HG03521 (cell line): ENCODE measurements around the gene TUBGCP2.

ENCODE experiments used
- ATAC-seq: cut with Tn5 transposase; IDR thresholded peaks from one replicate; pipeline ENCODE4 v1.9.1; 2021; ENCODE audit warnings: mild to moderate bottlenecking, moderate library complexity; ENCODE audit not compliant: unreplicated experiment

Gene TUBGCP2

GRCh38 chr10:133344236-133344635 lies 35.6 kb upstream of the TUBGCP2 start:
- no peak for ATAC-seq

- ATAC-seq: no peak
Measured at GRCh38 chr10:133343558-133343957, 34.9 kb upstream of the TUBGCP2 start.

- ATAC-seq: no peak
Measured at GRCh38 chr10:133342942-133343341, 34.3 kb upstream of the TUBGCP2 start.

- ATAC-seq: no peak
Measured at GRCh38 chr10:133341983-133342382, 33.3 kb upstream of the TUBGCP2 start.

GRCh38 chr10:133339708-133340380 lies 31.2 kb upstream of the TUBGCP2 start:
- no peak for ATAC-seq

- ATAC-seq: no peak
Measured at GRCh38 chr10:133338080-133339071, 29.7 kb upstream of the TUBGCP2 start.

- ATAC-seq: no peak
Measured at GRCh38 chr10:133337370-133337725, 28.7 kb upstream of the TUBGCP2 start.

GRCh38 chr10:133336577-133337369 lies 28.1 kb upstream of the TUBGCP2 start, which contains the start of gene CALY:
Gene CALY (minus strand): TSS chr10:133336896. CDS start chr10:133328989, 7,907 bp downstream.
- ATAC-seq: no peak

- no peak for ATAC-seq
Measured at GRCh38 chr10:133336118-133336576, 27.5 kb upstream of the TUBGCP2 start.

- no peak for ATAC-seq
Measured at GRCh38 chr10:133335246-133336117, 26.8 kb upstream of the TUBGCP2 start.

- no peak for ATAC-seq
Measured at GRCh38 chr10:133334503-133335245, 26.0 kb upstream of the TUBGCP2 start.

GRCh38 chr10:133332936-133333699 lies 24.4 kb upstream of the TUBGCP2 start:
- no peak for ATAC-seq

- ATAC-seq: peak; percentile 71
Measured at GRCh38 chr10:133329491-133330202, 21.0 kb upstream of the TUBGCP2 start.

GRCh38 chr10:133328358-133329343 lies 20.0 kb upstream of the TUBGCP2 start:
- no peak for ATAC-seq

- no peak for ATAC-seq
Measured at GRCh38 chr10:133327651-133328357, 19.1 kb upstream of the TUBGCP2 start.
